SK-N-MC (cell line): Measurements from ENCODE around the gene NNT.

Experiments
- EZH2 ChIP-seq: fragments of 200-600 bp; sonication (generic); IDR thresholded peaks from one replicate; pipeline ENCODE4 v1.6.1; 2017; ENCODE audit warnings: antibody characterized with exemption
- FOXP2 ChIP-seq: optimal IDR thresholded peaks from 2 replicates; pipeline ENCODE3; 2011; ENCODE audit warnings: mild to moderate bottlenecking, moderate library complexity; ENCODE audit not compliant: insufficient read depth; ENCODE audit errors: extremely low read length, control extremely low read depth
- POLR2AphosphoS5 ChIP-seq: IDR thresholded peaks from 2 replicates; pipeline ENCODE4 v1.6.1; 2012; ENCODE audit warnings: mild to moderate bottlenecking, low read depth, low read length, borderline replicate concordance

- TF ChIP-seq POLR2AphosphoS5 = no peak
- no peak for TF ChIP-seq EZH2
- no peak for TF ChIP-seq FOXP2
These were observed 30.6 kb upstream of the NNT start for GRCh38 chr5:43572357-43572756.
